HG02840 (cell line): ENCODE data around the gene LTF.

Experiments used
- ATAC-seq: cut with Tn5 transposase; IDR thresholded peaks from one replicate; pipeline ENCODE4 v1.9.1; 2021; ENCODE audit warnings: mild to moderate bottlenecking, moderate library complexity, moderate number of reproducible peaks; ENCODE audit not compliant: unreplicated experiment, low FRiP score

LTF gene

DNA sequence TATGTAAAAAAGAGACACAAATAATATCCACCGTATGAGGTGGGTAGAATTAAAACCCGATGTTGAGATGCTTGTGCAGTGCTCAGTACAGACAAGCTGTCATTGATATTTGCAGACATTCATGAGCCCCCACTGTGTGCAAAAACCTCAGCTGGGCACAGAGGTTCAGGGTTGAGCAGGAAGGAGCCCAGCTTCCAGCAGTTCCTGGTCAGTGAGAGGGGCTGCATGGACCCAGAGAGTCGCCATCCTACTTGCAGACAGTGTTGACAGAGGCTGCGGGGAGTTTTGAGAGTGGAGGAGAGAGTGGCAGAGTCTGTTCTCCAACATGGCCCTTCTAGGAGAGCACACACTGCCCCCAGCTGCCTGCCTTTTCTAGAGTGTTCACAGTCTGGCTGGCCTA lies 6.1 kb upstream of the LTF start:
- no peak for ATAC-seq

GRCh38 chr3:46469680-46470357 lies 5.1 kb upstream of the LTF start:
- no peak for ATAC-seq

GRCh38 chr3:46468753-46469600 lies 4.3 kb upstream of the LTF start:
- no peak for ATAC-seq

DNA sequence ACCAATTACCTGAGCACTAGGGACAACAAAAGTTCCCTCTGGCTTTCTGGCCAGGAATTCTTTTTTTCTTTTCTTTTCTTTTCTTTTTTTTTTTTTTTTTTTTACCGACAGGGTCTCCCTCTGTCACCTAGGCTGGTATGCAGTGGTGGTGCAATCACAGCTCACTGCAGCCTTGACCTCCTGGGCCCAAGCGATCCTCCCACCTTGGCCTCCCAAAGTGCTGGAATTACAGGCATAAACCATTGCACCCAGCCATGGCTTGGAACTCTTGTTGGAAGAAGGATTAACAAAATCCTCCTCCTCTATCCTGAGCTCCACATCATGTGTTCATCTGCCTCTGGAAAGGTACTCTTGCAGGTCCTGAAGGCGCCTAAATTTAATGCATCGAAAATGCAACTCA lies 2.9 kb upstream of the LTF start:
- no peak for ATAC-seq

GRCh38 chr3:46466871-46467403 lies 2.2 kb upstream of the LTF start:
- ATAC-seq, result no peak

- no peak for ATAC-seq
Measured at GRCh38 chr3:46466273-46466672, 1.6 kb upstream of the LTF start.

DNA sequence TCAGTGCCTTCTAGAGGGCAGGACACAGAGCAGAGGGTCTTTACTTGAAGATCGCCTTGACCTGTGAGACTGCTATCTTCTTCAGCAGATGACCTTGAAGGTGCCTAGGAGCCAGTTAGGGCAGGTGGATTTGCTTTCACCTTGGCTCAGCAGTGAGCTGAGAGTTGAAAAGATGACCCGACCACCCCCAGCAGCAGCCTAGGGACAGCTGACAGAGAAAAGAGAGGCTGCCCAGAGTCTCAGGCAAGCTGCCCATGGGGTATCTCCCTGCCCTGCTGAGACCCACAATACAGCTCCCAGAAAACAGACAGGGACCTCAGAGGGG lies 453 bp upstream of the LTF start:
- no peak for ATAC-seq

- no peak for ATAC-seq
Measured at GRCh38 chr3:46463868-46464241, 850 bp downstream of the LTF start.

- no peak for ATAC-seq
Measured at GRCh38 chr3:46463120-46463867, 1.4 kb downstream of the LTF start.

DNA sequence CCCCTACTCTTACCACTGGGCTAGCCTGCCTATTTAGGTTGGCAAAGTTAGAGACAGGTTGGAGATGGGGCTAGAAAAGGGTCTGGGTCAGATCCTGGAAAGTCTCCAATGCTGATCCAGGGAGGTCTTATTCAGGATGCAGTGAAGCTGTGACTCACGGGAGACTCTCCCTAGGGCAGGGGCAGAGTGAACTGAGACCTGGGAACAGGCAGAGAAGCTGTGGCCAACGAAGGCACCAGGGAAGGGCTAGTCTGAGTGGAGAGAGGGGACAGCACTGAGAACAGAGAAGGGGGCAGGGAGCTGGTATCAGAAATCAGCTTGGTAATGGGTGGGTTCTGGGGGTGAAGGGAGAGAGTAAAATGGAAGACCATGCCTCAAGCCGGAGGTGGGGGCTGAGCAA lies 2.2 kb downstream of the LTF start:
- no peak for ATAC-seq

DNA sequence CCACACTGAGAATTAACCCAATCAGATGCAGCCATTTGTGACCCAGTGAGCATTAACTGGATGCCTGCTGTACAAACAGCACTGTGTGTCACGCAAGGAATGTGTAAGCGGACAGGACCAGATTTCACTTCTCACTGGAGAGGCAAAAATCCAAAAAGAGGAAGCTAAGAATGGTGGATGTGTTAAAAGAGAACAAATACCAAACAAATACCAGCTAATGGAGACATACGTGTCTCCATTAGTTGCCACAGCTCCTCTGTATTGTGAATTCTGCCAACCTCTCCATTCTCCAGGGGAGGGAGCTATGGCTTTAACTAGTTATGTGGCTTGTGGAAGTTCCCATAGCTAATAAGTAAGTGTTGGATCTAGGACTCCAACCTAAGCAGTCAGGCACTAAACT lies 2.6 kb downstream of the LTF start:
- no peak for ATAC-seq

- no peak for ATAC-seq
Measured at GRCh38 chr3:46460051-46460450, 4.7 kb downstream of the LTF start.

DNA sequence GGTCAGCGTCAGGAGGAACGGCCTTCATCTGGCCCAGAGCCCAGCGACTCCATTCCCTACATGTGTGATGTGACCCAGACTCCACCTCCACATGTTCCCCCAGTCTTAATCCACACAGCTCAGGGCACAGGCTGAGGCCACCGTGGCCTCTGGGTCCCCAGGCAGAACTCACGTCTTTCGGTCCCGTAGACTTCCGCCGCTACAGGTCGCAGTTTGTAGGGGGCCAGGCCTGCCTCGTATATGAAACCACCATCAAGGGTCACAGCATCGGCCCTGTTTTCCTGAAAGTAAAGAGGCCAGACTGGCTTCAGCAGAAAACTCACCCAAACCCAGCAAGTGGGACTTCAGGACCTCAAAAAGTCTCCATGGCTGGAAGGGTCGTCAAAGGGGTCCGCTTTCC lies 8.6 kb downstream of the LTF start:
- ATAC-seq, result no peak

- no peak for ATAC-seq
Measured at GRCh38 chr3:46455231-46456115, 9.2 kb downstream of the LTF start.

DNA sequence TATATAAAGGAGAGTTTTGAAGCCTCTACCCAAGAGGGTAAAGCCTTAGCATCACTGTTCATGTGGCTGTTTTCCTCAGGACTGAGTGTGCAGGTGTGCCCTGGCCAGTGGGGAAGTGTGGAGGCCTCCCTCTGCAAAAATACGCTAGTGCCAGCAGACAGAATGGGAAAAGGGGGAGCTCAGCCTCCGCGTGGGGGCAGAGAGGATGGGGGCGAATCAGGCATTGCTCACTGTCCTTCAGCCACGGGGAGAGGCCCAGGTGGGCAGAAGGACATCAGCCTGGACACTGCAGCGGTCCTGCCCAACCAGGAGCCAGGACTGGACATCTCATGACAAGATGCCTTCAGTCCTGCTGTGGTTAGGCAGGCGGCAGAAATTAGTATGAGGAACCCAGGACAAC lies 10.1 kb downstream of the LTF start:
- ATAC-seq, result no peak

GRCh38 chr3:46454209-46454595 lies 10.5 kb downstream of the LTF start:
- ATAC-seq, result no peak

DNA sequence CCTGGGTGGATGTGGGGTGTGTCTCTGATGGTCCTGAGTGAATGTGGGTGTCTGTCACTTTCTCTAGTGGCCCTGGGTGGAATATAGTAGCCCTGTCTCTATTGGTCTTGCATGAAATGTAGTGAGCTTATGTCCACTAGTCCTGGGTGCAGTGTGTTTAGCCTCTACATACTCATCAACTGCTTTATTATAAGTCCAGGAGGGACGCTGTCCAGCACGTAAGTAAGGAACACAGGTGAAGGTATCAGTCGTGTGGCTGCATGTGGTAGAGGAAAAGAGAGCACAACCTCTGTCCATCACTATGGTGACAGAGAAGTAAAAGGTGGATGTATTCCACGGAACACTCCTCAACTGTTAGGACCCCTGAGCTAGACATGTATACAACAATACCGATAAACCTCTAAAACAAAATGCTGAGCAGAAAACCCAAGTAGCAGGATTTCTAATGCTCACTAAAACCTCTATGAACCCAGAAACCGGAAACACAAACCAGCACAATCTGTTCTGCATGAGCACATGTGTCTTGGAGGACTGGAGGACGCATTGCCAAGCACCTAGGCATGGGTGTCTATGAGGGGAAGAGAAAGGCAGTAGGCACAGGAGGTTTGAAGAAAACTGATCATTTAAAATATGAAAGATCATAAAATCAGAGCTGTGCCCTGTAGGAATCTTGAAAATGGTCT lies 11.0 kb downstream of the LTF start:
- ATAC-seq, result no peak

DNA sequence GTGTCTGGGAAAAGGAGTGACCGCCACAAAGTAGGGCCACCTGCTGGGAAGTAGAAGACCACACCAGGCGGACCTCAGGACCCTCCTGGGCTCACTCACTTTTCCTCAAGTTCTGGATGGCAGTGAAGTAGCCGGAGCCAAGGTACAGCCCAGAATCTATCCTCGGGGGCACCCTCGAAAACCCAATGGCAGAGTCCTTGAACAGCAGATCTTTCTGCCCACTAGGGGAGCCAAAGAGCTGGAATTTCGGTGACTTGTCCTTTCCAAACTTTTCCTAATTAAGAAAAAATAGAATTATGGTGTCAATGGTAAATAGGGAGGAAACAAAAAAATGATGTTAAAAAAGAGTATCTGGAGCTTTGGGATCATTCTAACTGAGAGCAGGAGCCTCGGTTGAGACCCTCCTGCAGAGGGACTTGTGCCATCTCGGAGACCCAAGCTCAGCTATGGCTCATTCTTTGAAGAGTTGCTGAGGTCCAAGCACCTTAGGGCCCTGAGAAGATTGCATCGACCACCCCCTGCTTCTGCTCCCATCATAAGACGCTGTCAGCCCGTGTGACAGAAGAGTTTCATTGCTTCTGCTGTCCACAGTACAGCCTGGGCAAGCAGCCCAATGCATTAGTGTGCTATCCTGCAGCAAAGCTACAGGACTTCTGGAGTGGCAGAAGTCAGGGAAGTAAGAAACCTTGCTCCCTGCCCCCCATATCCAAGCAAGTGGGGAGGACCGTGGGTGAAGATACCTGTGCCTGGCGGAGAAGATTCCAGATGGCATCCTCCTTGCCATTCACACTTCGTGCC lies 14.8 kb downstream of the LTF start:
- ATAC-seq, result no peak

DNA sequence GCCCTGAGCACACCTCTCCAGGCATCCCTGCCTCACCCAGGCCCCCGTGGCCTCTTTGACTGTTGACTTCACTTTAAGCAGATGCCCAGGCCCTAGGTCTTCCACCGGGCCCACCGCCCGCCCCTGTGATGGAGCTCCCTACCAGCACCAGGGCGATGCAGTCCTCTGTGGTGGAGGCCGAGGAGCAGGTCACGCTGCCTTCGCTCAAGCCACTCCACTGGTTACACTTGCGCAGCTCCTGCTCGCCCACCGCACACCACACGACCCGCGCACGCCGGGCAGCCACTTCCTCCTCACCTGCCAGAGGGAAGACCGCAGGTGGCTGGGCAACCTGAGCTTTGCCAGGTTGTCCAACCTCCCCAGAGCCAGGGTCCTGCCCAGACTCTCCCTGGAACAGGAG lies 16.0 kb downstream of the LTF start:
- no peak for ATAC-seq
